ENCODE measurements around the gene LARP1B. TPM values are rescaled to one million over a fixed set of nuclear protein-coding genes. Genes with fewer than 3 reads are reported as not detected.

The LARP1B gene
- total RNA-seq, 1 experiment from 2014 or later, result 42.9 TPM

- no peak overlapping the region for H4K5ac ChIP-seq (ENCODE audit: insufficient read length, low read depth, low read length)
- no peaks in the 10 kb centered on the region for H3K23me2 ChIP-seq (ENCODE audit: insufficient read length, low read depth, low read length, poor library complexity, severe bottlenecking)
- no peak overlapping the region for H3K18ac ChIP-seq (ENCODE audit: insufficient read length, low read depth, low read length)
- no peak overlapping the region for H2AFZ ChIP-seq (ENCODE audit: low read length)
- no peak overlapping the region for H2BK20ac ChIP-seq (ENCODE audit: low read depth, low read length, poor library complexity, severe bottlenecking)
- no peak overlapping the region for H2BK120ac ChIP-seq (ENCODE audit: low read depth, low read length, poor library complexity, severe bottlenecking)
- H3K79me2 ChIP-seq (ENCODE audit: insufficient read depth, low read length), result no peaks in the 10 kb centered on the region
- no peak for DNase-seq
- H2BK5ac ChIP-seq (ENCODE audit: insufficient read length, low read length), result no peak overlapping the region
- no peaks in the 10 kb centered on the region for H3K27me3 Mint-ChIP-seq (ENCODE audit: low read depth)
- H3T11ph ChIP-seq (ENCODE audit: low read length), result no peak overlapping the region
- no peak overlapping the region for H3K9ac ChIP-seq (ENCODE audit: extremely low read depth, insufficient read length, low read length)
- H3K36me3 Mint-ChIP-seq (ENCODE audit: insufficient read depth in 1 of 3, low read depth in 3 of 3), result peaks cover 0 to 9% (median 6%) of the 10 kb centered on the region in 3 experiments; a peak in 4 of 7 replicates
- H2AK5ac ChIP-seq (ENCODE audit: insufficient read length, low read length), result no peak overlapping the region
- no peak overlapping the region for H3K56ac ChIP-seq (ENCODE audit: insufficient read length, low read depth, low read length)
- H3K27ac ChIP-seq (ENCODE audit: insufficient read length, low read depth, low read length), result no peak overlapping the region
- no peak overlapping the region for H4K8ac ChIP-seq (replicated peaks; ENCODE audit: insufficient read length, low read depth, low read length)
- H2BK15ac ChIP-seq (ENCODE audit: low read depth, low read length), result no peak overlapping the region
- no peaks in the 10 kb centered on the region for H3K4me1 Mint-ChIP-seq
- WGBS (ENCODE audit: extremely low coverage, insufficient read length, low lambda C conversion rate), result no CpG with 5 or more reads among the region's 1 CpG
- H2BK12ac ChIP-seq (ENCODE audit: insufficient read length, low read depth, low read length), result no peak overlapping the region
- no peaks in the 10 kb centered on the region for H3K4me1 ChIP-seq (ENCODE audit: insufficient read depth, low read length)
- no peaks in the 10 kb centered on the region for H3K9me3 Mint-ChIP-seq
- no peaks in the 10 kb centered on the region for H3K79me1 ChIP-seq (ENCODE audit: insufficient read depth, low read depth, low read length, poor library complexity, severe bottlenecking)
- no peak for TF ChIP-seq CTCF (conservative IDR thresholded peaks at IDR 0.05)
- H3K4me2 ChIP-seq (ENCODE audit: insufficient read depth, insufficient read length, low read length), result no peak overlapping the region
- H3K4ac ChIP-seq (ENCODE audit: low read depth, low read length), result no peak overlapping the region
- no peak overlapping the region for H3K27ac Mint-ChIP-seq
- H3K23ac ChIP-seq (ENCODE audit: insufficient read length, low read depth, low read length), result no peak overlapping the region
- H4K91ac ChIP-seq (ENCODE audit: insufficient read length, low read depth, low read length), result no peak overlapping the region
- no peak overlapping the region for H3K4me3 Mint-ChIP-seq
- H4K20me1 ChIP-seq (ENCODE audit: control insufficient read depth, insufficient read depth, insufficient read length), result no peaks in the 10 kb centered on the region
- H3K27me3 ChIP-seq (ENCODE audit: insufficient read depth, low read length), result no peaks in the 10 kb centered on the region
- H3K14ac ChIP-seq (ENCODE audit: insufficient read depth, low read length), result no peak overlapping the region
- no peaks in the 10 kb centered on the region for H3K9me3 ChIP-seq (ENCODE audit: control insufficient read depth, low read depth, low read length)
Observed at GRCh38 chr4:128176643-128177042, 115.5 kb downstream of the LARP1B start.

All from H9 (cell line).